ENCODE results near the gene HINT3. TPM values are rescaled to one million over a fixed set of nuclear protein-coding genes. Genes with fewer than 3 reads are reported as not detected.

The HINT3 gene
- total RNA-seq, 1 experiment from 2014 or later = 11.7 TPM

DNA sequence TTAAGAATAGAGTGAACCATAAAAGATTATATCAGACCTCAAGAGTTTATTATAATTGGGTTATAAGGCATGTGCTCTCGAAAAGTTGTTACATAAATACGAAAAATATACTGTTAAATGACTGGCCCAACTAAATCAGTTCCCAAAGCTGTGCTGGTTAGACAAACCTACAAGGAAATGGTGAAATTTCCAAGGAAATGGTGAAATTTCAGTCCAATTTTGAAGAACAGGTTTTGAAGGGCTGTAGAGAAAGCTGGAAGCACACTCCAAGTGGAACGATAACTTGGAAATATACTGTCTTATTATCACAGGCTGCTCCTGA, 29.4 kb downstream of the HINT3 start:
- Histone ChIP-seq H3K4ac (ENCODE audit: low read depth, low read length) (no peak overlapping the region), H3K27me3 (ENCODE audit: insufficient read depth, low read length) (no peaks in the 10 kb centered on the region), H3K23me2 (ENCODE audit: insufficient read length, low read depth, low read length, poor library complexity, severe bottlenecking) (peaks cover 6% of the 10 kb centered on the region), H2AFZ (ENCODE audit: low read length) (peak overlapping the region; percentile 34), H3K9ac (ENCODE audit: extremely low read depth, insufficient read length, low read length) (peak overlapping the region; percentile 92), H2AK5ac (ENCODE audit: insufficient read length, low read length) (no peak overlapping the region), H3K4me1 (ENCODE audit: insufficient read depth, low read length) (peaks cover 6% of the 10 kb centered on the region; the same call in 1 of the 2 replicates), H3K9me3 (ENCODE audit: control insufficient read depth, low read depth, low read length) (no peaks in the 10 kb centered on the region), H3K23ac (ENCODE audit: insufficient read length, low read depth, low read length) (no peak overlapping the region), H3K79me2 (ENCODE audit: insufficient read depth, low read length) (peaks cover 19% of the 10 kb centered on the region; the same call in 1 of the 2 replicates), H2BK12ac (ENCODE audit: insufficient read length, low read depth, low read length) (no peak overlapping the region), H3K56ac (ENCODE audit: insufficient read length, low read depth, low read length) (no peak overlapping the region), H3T11ph (ENCODE audit: low read length) (no peak overlapping the region), H3K27ac (ENCODE audit: insufficient read length, low read depth, low read length) (peak overlapping the region; percentile 61), H4K91ac (ENCODE audit: insufficient read length, low read depth, low read length) (no peak overlapping the region), H4K8ac (replicated peaks; ENCODE audit: insufficient read length, low read depth, low read length) (no peak overlapping the region), H4K5ac (ENCODE audit: insufficient read length, low read depth, low read length) (no peak overlapping the region), H3K14ac (ENCODE audit: insufficient read depth, low read length) (peak overlapping the region; percentile 86), H4K20me1 (ENCODE audit: control insufficient read depth, insufficient read depth, insufficient read length) (no peaks in the 10 kb centered on the region), H3K18ac (ENCODE audit: insufficient read length, low read depth, low read length) (peak overlapping the region; percentile 66), H3K79me1 (ENCODE audit: insufficient read depth, low read depth, low read length, poor library complexity, severe bottlenecking) (no peaks in the 10 kb centered on the region), H2BK20ac (ENCODE audit: low read depth, low read length, poor library complexity, severe bottlenecking) (no peak overlapping the region), H2BK5ac (ENCODE audit: insufficient read length, low read length) (no peak overlapping the region), H3K4me2 (ENCODE audit: insufficient read depth, insufficient read length, low read length) (peak overlapping the region; percentile 91), H2BK120ac (ENCODE audit: low read depth, low read length, poor library complexity, severe bottlenecking) (no peak overlapping the region), H2BK15ac (ENCODE audit: low read depth, low read length) (no peak overlapping the region)
- Mint-ChIP-seq H3K9me3 (no peaks in the 10 kb centered on the region), H3K4me1 (peaks cover 0 to 15% of the 10 kb centered on the region in 2 experiments), H3K27me3 (ENCODE audit: low read depth) (no peaks in the 10 kb centered on the region), H3K36me3 (ENCODE audit: insufficient read depth in 1 of 3, low read depth in 3 of 3) (no peaks in the 10 kb centered on the region), H3K4me3 (no peak overlapping the region), H3K27ac (peak overlapping the region in 1 of 3 experiments; percentile 81; a peak in 3 of 7 replicates)
- no peak for DNase-seq
- WGBS (ENCODE audit: extremely low coverage, insufficient read length, low lambda C conversion rate) = no CpG with 5 or more reads among the region's 3 CpGs
- TF ChIP-seq, protein P1, sequence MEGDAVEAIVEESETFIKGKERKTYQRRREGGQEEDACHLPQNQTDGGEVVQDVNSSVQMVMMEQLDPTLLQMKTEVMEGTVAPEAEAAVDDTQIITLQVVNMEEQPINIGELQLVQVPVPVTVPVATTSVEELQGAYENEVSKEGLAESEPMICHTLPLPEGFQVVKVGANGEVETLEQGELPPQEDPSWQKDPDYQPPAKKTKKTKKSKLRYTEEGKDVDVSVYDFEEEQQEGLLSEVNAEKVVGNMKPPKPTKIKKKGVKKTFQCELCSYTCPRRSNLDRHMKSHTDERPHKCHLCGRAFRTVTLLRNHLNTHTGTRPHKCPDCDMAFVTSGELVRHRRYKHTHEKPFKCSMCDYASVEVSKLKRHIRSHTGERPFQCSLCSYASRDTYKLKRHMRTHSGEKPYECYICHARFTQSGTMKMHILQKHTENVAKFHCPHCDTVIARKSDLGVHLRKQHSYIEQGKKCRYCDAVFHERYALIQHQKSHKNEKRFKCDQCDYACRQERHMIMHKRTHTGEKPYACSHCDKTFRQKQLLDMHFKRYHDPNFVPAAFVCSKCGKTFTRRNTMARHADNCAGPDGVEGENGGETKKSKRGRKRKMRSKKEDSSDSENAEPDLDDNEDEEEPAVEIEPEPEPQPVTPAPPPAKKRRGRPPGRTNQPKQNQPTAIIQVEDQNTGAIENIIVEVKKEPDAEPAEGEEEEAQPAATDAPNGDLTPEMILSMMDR (conservative IDR thresholded peaks at IDR 0.05) = no peak

Measured in H9 (cell line).